HG03575 (cell line): Measurements from ENCODE around the gene FGGY.

ENCODE experiments used
- ATAC-seq: cut with Tn5 transposase; IDR thresholded peaks from one replicate; pipeline ENCODE4 v1.9.1; 2021; ENCODE audit not compliant: unreplicated experiment, insufficient number of reproducible peaks, low FRiP score; ENCODE audit errors: extremely low read depth

The FGGY gene

DNA sequence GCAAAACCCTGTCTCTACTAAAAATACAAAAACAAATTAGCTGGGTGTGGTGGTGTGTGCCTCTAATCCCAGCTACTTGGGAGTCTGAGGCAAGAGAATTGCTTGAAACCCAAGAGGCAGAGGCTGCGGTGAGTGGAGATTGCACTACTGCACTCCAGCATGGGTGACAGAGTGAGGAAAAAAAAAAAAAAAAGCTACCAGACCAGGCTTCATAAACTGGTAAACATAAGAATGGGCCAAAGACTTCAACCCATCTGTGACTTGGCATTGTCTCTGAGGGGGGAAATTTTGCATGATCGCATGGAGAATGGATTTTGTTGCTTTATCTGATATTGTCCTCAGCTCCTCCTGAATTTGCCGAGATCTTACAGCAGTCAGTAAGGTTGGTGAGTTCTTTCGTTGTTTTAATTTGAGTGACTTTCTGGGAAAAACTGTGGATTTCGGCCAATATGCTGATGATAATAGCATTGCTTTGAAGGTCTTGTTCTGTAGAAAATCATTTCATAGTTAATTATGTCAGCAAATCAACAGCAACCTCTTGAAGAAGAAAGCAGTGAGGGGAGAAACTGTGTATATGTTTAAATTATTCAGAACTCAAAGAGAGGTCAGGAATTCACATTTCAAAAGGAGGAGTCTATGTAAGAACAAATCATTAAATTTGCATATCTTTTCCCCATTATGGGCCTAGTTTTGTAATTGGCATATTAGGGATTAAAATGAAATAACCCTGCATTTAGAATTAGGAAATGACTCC is 13.1 kb downstream of the FGGY start:
- ATAC-seq, result no peak

DNA sequence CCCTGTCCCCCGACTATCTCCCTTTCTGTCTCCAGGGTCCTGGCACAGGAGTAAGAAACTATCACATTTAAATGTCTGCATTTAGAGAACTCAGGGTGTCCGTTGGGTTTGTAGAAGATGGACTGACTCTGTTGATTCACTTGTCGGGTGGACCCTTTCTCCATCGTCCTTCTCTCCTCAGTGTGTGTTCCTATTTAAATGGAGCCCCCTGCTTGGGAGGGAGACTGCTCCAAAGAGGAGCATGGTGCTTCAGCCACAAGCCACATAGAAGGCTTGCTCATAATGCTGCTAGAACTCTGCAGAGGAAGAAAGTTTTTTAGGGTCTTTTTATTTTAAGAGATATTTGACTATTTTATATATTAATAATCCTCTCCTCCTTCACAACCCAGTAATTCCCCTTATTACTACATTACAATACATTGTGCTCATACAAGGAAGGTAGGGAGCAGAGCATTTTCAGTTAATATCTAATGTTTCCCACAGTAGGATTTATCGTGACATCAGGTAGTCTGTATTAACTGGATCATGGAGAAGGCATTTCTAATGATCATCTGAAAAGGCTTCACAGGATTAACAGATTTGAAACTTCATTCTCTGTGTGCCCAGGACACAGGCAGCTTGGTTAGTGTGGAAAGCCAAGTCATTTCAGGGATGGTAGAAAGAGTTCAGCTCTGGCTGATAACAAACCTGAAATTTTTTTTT is 13.8 kb downstream of the FGGY start:
- no peak for ATAC-seq

GRCh38 chr1:59314776-59315528 is 18.1 kb downstream of the FGGY start:
- no peak for ATAC-seq

- no peak for ATAC-seq
Measured at GRCh38 chr1:59315529-59316463, 18.9 kb downstream of the FGGY start.

GRCh38 chr1:59316497-59317128 is 19.7 kb downstream of the FGGY start:
- ATAC-seq, result no peak

GRCh38 chr1:59317343-59317742 is 20.4 kb downstream of the FGGY start:
- ATAC-seq, result no peak

DNA sequence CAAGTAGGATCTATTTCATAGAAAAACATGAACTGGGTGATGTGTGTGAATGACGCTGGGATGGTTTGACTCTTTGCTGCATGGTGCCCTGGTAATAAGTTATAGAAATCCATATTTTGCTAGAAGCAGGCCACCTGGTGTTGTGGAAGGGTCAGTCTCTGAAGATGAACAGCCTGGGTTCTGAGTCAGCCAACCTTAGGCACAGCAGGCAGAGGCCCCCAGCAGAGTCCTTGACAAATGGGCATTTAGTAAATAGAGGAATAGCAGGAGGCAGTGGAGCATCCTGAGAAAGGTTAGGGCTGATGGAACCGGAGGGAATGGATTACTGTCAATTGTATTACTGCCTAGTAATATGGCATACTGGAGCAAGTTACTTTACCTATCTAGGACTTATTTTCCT is 20.9 kb downstream of the FGGY start:
- no peak for ATAC-seq

DNA sequence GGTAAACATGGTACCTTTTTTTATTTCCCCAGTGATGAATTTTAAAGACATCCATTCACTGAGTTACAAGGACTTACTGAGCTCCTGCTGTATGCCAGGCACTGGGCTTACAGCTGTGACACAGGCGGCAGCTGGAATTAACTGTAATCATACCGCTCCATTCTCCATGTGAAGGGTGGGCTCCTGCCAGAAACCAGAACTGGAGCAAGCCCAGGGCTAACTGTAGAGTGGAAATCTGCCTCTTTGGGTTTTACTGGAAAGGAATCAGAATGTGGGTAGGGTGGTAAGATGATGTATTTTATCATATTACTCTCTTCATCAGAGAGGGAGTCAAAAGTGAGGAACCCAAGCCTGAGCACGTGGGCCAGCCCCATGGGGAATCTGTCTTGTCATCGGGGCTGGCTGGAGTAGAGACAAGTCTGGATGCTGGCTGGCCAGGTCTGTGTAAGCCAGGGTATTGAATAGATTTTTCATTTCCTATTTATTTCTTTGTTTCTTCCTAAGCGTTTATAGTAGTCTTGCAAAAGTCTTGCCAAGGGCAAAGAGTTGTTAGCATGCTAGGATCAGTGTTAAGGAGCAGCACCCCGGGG is 21.5 kb downstream of the FGGY start:
- no peak for ATAC-seq

DNA sequence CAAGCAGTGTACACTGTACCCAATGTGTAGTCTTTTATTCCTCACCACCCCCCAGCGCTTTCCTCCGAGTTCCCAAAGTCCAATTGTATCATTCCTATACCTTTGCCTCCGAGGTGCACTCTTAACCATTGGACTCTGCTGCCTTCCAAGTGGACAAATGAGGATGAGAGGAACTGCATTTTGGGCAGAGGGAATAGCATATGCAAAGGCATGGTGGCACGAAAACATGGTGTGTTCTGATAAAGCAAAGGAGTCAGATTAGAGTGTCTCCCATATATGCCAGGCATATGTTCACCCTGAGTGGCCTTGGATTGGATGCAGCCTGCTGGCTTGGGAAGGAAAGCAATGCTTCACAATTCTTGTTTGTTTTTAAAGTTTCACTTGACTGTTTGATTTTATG is 25.5 kb downstream of the FGGY start:
- no peak for ATAC-seq

DNA sequence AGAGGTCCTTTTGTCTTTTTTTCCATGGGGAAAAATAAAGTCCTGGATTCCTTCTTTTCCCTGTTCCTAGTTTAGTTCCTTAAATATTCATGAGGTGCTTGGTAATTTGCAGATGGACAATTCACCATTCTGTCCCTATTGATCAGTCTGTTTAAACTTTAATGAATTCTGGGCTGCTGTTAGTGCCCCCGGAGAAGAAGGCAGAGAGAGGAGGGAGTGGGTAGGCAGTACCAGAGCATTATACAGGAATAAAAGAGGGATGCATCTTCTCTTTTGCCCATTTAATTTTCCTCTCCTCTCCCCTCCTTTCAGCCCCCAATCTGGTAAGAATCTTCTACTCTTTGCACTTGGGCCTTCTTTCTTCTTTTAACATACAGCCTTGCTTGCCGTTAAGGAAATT is 25.9 kb downstream of the FGGY start:
- no peak for ATAC-seq

- no peak for ATAC-seq
Measured at GRCh38 chr1:59323879-59324278, 27.0 kb downstream of the FGGY start.

GRCh38 chr1:59328353-59328752 is 31.5 kb downstream of the FGGY start:
- ATAC-seq, result no peak

DNA sequence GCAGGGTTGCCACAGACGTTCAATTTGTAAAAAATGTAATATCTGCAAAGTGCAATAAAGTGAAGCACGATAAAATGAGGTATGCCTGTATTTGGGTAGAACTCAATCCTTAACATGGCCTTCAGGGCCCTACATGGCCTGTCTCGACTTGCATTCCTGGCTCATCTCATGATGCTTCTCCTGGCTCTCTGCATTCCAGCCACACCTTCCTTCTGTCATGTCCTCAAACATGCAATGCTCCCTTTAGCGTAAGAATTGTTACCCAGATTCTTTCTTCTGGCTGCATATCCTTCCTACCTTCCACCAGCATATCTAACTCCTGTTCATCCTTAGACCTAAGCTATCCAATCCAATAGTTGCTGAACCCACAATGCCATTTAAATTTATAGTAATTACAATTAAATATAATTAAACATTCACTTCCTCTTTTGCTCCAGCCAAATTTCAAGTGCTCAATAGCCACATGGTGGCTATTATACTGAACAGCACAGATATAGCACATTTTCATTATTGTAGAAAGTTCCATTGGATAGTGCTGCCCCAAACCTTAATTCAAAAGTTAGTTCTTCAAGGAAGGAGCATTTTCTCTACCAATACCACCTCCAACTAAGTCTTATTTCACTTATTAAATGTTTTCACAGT is 32.6 kb downstream of the FGGY start:
- ATAC-seq, result no peak

DNA sequence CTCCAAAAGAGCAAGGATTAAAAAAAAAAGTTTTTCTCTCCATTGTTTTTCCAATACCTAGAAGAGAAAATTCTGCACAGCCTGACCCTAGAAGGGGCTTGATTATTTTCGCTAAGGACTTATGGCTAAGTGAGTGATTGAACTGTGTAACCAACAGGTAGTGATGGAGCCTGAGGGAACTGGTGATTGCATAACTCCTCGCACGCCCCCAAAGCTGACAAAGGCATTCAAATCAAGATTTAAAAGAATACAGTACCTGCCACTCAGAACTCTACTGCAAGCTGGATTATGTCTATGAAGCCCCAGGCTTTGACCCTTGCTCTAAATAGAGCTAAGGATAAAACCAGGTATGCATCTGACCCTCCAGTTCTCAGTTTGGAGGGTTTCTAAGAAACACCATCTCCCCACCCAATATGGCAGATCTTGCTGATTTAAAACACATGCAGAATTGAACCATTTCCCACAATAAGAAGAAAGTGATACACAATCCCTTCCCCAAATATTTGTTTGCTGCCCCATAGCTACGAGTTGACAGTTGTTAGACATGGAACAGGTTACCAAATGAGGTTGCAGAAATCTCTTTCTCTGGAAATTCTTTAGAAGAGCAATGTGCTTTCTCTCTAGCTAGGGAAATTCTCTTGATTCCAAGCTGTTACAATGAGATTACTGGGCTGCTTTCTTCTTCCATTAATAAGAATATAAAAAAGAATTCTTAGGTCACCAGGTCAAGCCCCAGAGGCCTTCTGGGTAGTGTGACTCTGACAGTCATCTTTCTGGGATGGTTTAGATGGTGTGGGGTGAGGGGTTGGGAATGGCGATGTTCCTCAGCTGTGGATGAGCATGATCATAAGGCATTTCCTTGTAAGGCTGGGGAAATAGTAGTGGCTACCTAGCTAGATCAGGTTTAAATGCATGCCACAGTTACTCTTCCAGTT is 35.1 kb downstream of the FGGY start:
- ATAC-seq, result no peak

DNA sequence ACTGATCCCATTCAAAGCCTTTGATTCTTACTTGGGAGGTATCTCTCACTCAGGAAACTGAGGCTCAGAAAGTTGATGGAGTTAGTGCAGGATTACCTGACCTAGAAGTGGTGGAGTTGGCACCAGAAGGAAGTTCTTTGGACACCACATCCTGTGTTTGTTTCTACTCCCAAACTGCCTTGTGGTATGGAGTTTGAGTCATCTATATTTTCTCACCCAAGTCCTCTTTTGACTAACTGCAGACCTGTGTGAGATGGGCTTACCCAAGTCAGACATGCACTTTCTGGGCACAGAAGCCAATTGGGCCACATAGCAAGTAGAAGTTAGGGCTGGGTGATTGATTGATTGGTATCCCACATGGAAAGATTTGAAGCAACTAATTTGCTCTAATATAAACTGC is 36.1 kb downstream of the FGGY start:
- no peak for ATAC-seq

- ATAC-seq, result no peak
Measured at GRCh38 chr1:59333626-59334277, 36.9 kb downstream of the FGGY start.
